HPDE6-E6E7 (cell line): Measurements from ENCODE around the gene FXYD1.

Experiments used
- DNase-seq: peaks from one replicate; pipeline ENCODE4 v3.0.0; 2011; ENCODE audit warnings: missing footprints; ENCODE audit errors: extremely low spot score

Gene FXYD1

GRCh38 chr19:35162471-35163326 is 24.1 kb downstream of the FXYD1 start:
- DNase-seq: no peak

- DNase-seq: no peak
Observed at GRCh38 chr19:35164418-35164817, 25.8 kb downstream of the FXYD1 start.

- DNase-seq: no peak
Observed at GRCh38 chr19:35165200-35166058, 26.8 kb downstream of the FXYD1 start.

GRCh38 chr19:35166100-35167063 is 27.8 kb downstream of the FXYD1 start:
- no peak for DNase-seq

- no peak for DNase-seq
Observed at GRCh38 chr19:35167251-35168119, 28.9 kb downstream of the FXYD1 start.

- DNase-seq: peak; percentile 64
Observed at GRCh38 chr19:35168196-35168595, 29.6 kb downstream of the FXYD1 start.

- no peak for DNase-seq
Observed at GRCh38 chr19:35169221-35169995, 30.8 kb downstream of the FXYD1 start.

GRCh38 chr19:35170359-35171061 is 31.9 kb downstream of the FXYD1 start:
- DNase-seq: no peak

GRCh38 chr19:35171730-35172129 is 33.1 kb downstream of the FXYD1 start:
- DNase-seq: no peak

- DNase-seq: no peak
Observed at GRCh38 chr19:35174226-35174625, 35.6 kb downstream of the FXYD1 start.

GRCh38 chr19:35176181-35176570 is 37.6 kb downstream of the FXYD1 start:
- no peak for DNase-seq

GRCh38 chr19:35177377-35178274 is 39.0 kb downstream of the FXYD1 start:
- no peak for DNase-seq

GRCh38 chr19:35178701-35179100 is 40.1 kb downstream of the FXYD1 start:
- no peak for DNase-seq

GRCh38 chr19:35179830-35180229 is 41.2 kb downstream of the FXYD1 start:
- no peak for DNase-seq

GRCh38 chr19:35181387-35181786 is 42.8 kb downstream of the FXYD1 start:
- DNase-seq: no peak

GRCh38 chr19:35184267-35184666 is 45.6 kb downstream of the FXYD1 start:
- no peak for DNase-seq

- no peak for DNase-seq
Observed at GRCh38 chr19:35184884-35185283, 46.3 kb downstream of the FXYD1 start.
